ENCODE results near the gene SP2.
A peak's percentile ranks its signal among the peaks of the same experiment; 100 is the strongest.

Gene SP2

GRCh38 chr17:47860386-47860785 is 35.6 kb upstream of the SP2 start:
- no peak for TF ChIP-seq POLR2A (IDR thresholded peaks at IDR 0.05; ENCODE audit: low read depth, low read length)
- FAIRE-seq (no peak), DNase-seq (ENCODE audit: insufficient read length, low spot score) (no peak)

- DNase-seq (ENCODE audit: insufficient read length, low spot score) (peak; percentile 96), FAIRE-seq (peak; percentile 80)
- TF ChIP-seq POLR2A (IDR thresholded peaks at IDR 0.05; ENCODE audit: low read depth, low read length) = no peak
These were observed 33.2 kb upstream of the SP2 start for GRCh38 chr17:47862621-47863440.

GRCh38 chr17:47864791-47865216 is 31.2 kb upstream of the SP2 start:
- no peak for TF ChIP-seq POLR2A (IDR thresholded peaks at IDR 0.05; ENCODE audit: low read depth, low read length)
- no peak for DNase-seq (ENCODE audit: insufficient read length, low spot score)
- FAIRE-seq = no peak

- no peak for TF ChIP-seq POLR2A (IDR thresholded peaks at IDR 0.05; ENCODE audit: low read depth, low read length)
- FAIRE-seq (no peak), DNase-seq (ENCODE audit: insufficient read length, low spot score) (no peak)
These were observed 29.1 kb upstream of the SP2 start for GRCh38 chr17:47866941-47867340.

GRCh38 chr17:47867813-47868533 is 28.1 kb upstream of the SP2 start:
- TF ChIP-seq POLR2A (IDR thresholded peaks at IDR 0.05; ENCODE audit: low read depth, low read length) = no peak
- FAIRE-seq (no peak), DNase-seq (ENCODE audit: insufficient read length, low spot score) (no peak)

DNA sequence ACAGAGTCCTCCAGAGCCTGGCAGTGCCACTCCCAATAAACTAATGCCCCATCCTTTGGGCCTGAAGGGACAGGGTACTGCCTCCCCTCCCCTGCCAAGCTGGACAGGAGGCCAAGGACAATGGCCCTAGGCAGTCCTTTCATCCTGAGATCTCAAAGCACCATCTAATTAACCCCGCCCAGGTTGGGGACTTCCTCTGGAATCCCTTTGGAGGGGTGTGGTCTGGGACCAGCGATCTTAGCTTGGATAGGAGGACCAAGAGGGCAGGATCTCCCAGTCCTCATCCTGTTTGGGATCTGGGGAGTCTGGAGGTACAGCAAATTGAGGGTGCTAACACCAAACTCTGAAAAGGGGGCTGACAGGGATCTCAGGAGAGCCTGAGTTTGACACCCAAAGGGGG is 26.9 kb upstream of the SP2 start:
- TF ChIP-seq POLR2A (IDR thresholded peaks at IDR 0.05; ENCODE audit: low read depth, low read length) = no peak
- DNase-seq (ENCODE audit: insufficient read length, low spot score) (no peak), FAIRE-seq (no peak)

DNA sequence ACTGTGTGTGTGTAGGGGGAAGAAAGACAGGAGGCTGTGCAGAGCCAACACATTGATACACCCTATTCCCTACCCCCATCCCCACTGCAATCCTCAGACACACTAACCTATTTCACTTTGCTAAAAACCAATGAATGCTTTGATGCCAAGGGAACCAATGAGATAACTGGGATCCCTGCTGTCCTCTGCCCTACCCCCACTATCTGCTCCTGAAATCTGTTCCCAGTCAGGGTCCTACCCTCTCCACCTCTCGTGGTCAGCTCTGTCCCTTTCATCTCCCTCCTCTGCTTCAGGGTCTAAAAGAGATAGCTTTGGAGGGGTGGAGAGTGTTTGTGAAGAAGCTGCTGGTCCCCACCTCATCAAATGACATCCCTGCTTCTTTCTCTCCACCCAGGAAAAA is 26.0 kb upstream of the SP2 start:
- DNase-seq (ENCODE audit: insufficient read length, low spot score) (no peak), FAIRE-seq (no peak)
- no peak for TF ChIP-seq POLR2A (IDR thresholded peaks at IDR 0.05; ENCODE audit: low read depth, low read length)

DNA sequence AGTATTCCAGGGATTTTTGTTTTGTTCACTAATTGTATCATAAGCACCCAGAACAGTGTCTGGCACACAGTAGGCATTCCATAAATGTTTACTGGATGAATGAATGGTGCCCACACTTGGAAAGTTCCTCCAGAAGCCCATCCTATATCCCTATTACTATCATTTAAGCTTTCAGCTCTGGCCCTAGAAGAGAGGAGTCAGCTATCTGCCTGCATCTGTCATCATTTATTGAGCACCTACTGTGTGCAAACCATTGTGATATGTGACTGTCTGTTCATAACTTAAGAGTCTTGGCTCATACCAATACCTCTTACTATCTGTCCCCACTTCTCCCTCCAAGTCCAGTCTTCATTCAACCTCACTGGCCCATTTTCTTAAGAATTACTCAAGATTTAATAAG is 25.0 kb upstream of the SP2 start:
- no peak for DNase-seq (ENCODE audit: insufficient read length, low spot score)
- no peak for TF ChIP-seq POLR2A (IDR thresholded peaks at IDR 0.05; ENCODE audit: low read depth, low read length)
- FAIRE-seq = no peak

- FAIRE-seq (no peak), DNase-seq (ENCODE audit: insufficient read length, low spot score) (no peak)
- no peak for TF ChIP-seq POLR2A (IDR thresholded peaks at IDR 0.05; ENCODE audit: low read depth, low read length)
These were observed 23.9 kb upstream of the SP2 start for GRCh38 chr17:47872019-47872650.

DNA sequence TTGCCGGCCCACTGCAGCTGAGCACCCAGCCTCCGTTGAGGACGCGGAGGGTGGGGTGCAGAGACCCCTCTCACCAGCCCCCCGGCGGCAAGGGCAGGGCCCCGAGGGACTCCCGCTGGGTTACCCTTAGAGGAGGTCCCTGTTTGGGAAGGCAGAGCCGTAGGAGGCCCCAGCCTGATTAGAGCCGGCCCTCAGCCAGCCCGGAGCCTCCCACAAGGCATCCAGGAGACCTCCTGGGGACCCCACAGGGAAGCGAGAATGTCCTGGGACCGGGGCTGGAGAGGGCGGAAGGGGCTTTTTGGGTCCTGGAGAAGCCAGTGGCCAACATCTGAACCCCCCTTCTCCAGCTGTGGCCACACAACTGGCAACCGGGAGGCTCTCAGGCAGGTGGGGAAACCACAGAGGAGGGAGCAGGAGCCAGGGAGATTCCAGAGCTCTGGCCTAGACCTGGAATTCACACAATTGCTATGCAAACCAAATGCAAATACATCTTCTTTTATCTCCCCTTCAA is 23.3 kb upstream of the SP2 start:
- TF ChIP-seq POLR2A (IDR thresholded peaks at IDR 0.05; ENCODE audit: low read depth, low read length) = no peak
- no peak for FAIRE-seq
- no peak for DNase-seq (ENCODE audit: insufficient read length, low spot score)

DNA sequence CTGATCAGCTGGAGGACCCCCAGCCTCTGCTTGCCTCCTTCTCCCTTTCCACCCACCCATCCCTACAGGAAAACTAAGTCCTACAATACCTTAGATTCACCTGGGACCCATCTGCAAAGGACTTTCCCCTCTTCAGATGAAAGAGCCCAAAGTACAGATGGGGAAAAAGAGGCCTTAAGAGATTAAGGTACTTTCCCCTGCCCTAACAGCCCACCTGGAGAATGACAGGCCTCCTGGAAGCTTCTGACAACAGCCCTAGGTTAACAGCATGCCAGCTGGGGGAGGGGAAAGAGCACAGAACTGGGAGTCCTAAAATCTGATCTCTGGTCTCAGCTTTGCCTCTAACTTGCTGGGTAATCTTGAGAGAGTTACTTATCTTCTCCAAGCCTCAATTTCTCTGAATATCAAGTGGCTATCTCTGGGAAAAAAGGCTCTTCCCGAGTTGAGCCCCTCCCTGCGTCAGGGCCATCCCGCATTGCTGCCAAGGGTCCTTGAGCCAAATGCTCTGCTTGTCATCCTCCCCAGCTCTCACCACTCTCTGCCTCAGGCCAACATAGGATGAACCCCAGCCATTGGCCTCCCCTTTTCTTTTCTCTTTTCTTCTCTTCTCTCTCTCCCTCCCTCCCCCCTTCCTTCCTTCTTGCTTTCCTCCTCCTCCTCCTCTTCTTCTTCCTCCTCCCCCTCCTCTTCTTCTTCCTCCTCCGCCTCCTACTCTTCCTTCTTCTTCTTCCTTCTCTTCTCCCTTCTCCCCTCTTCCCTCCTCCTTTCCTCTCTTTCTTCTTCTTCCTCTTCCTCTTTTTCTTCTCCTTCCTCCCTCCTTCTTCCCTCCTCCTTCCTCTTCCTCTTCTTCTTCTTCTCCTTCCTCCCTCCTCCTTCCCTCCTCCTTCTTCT is 22.6 kb upstream of the SP2 start:
- no peak for DNase-seq (ENCODE audit: insufficient read length, low spot score)
- TF ChIP-seq POLR2A (IDR thresholded peaks at IDR 0.05; ENCODE audit: low read depth, low read length) = no peak
- FAIRE-seq = no peak

DNA sequence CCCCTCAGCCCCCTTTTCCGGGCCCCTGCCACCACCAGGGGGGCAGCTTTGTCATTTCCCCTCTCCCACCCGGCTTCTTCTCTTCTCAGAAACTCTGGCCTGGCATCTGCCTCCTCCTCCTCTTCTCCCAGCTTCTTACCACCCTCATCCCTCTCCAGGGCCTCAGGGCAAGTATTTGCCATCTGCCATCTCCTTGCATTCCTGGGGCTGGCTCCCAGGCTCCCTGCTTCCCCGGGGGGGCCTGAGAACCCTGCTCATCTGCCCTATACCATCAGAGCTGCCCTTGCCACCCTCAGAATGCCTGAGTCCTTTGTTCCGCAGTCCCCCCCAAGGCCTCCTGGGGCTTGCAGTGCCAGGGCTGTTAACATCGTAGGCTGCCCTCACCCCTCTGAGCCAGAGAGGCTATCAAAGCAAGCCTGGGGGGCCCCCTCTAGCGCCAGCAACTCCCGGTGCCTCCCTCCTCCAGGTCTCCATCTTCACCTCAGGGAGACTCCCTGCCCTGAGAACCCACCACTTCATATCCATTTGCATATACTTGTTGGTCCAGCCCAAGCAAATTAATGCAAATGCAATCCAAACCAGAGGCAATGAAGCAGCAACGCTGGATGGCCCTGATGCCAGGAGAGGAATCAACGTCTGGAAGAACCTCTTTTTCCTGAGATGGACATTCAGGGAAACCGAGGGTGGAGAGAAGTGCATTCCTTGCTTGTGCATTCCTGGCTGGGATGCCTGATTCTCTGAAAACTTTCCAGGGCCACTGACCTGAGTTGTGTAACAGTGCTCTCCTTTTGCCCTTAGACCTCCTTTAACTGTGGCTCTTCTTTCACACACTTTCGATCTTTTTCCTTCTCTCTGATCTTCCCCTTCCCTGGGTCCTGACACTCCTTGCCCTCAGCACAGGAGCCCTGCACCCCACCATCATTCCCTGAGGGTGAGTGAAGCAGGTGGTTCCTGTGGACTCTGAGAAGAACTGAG is 20.7 kb upstream of the SP2 start:
- DNase-seq (ENCODE audit: insufficient read length, low spot score) = no peak
- FAIRE-seq = no peak
- no peak for TF ChIP-seq POLR2A (IDR thresholded peaks at IDR 0.05; ENCODE audit: low read depth, low read length)
